SH-SY5Y (cell line): ENCODE measurements around the gene DDX43.

ENCODE experiments used
- GATA2 ChIP-seq: IDR thresholded peaks from 2 replicates; pipeline ENCODE4 v1.6.1; 2011; ENCODE audit warnings: mild to moderate bottlenecking, low read depth, low read length
- GATA3 ChIP-seq: IDR thresholded peaks from 2 replicates; pipeline ENCODE4 v1.6.1; 2011; ENCODE audit warnings: low read depth, mild to moderate bottlenecking, low read length, moderate library complexity

DDX43 gene

DNA sequence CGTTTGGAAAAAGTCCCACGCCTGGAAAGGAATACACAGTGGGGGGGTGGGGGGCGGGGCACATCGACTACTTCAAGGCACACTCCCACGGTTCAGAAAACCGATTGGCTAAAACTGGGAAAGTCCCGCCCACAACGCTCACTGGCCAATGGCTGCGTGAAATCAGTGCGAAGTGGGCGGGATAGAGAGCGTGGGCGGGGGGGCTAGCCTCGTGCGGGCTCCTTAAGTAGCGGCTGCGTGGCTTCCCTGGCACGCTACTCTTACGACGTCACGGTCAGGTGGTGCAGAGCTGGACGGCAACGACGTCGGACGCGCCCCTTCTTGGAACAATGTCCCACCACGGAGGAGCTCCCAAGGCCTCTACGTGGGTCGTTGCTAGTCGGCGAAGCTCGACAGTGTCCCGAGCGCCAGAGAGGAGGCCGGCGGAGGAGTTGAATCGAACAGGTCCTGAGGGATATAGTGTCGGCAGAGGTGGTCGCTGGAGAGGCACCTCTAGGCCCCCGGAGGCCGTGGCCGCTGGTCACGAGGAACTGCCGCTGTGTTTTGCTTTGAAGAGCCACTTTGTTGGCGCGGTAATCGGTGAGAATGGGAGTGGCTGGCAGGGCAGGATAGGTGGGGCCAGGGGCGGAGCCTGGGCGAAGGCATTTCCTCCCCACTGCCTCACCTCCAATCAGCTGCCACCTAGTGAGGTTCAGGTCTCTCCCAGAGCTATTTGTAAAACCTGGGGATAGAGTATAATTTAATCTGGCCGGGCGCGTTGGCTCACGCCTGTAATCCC lies at the start of gene DDX43:
DDX43 (plus strand) TSS at position 252 of the 778 bp plus-strand sequence; CDS start at position 330, 78 bp downstream.
- no peak for TF ChIP-seq GATA3

DNA sequence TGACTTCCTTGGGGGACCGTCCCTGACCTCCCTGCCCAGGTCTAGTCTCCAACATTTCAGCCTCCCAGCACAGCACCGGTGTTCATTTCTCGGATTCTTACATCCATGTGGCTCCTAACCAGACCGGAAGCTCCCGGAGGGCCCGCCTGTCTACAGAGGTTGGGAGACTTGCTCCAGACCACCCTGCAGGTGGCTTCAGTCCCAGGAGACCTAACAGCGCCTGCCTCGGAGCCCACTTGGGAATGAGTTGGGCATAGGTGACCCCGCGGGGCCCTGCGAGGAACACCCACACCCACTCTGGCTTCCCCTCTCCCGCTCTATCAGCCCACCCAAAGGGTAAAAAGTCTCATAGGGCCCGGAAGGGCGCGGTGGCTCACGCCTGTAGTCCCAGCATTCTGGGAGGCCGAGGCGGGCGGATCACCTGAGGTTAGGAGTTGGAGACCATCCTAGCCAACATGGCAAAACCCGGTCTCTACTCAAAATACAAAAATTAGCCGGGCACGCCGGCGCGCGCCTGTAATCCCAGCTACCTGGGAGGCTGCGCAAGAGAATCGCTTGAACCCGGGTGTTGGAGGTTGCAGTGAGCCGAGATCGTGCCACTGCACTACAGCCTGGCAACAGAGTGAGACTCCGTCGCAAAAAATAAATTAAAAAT lies 46.0 kb upstream of the DDX43 start:
- TF ChIP-seq GATA2 = no peak
- no peak for TF ChIP-seq GATA3

DNA sequence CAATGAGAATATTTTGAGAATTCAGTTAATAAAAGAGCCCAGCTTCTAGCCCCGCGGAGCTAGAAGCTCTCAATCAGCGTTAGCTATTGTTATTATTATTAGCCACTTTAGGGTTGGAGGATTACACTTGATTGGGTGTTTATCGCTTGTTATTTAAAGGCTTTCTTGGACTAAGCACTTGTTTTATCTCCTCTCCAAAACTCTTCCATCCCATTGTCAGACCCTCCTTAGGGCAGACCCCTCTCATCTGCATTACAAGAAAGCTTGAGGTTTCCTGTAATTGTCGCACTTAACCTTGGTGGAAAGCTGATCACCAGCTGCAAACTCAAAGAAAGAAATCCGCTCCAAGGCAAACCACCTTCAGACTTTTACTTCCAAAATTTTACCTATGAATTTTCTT lies 45.3 kb upstream of the DDX43 start:
- no peak for TF ChIP-seq GATA3
- TF ChIP-seq GATA2 = no peak

DNA sequence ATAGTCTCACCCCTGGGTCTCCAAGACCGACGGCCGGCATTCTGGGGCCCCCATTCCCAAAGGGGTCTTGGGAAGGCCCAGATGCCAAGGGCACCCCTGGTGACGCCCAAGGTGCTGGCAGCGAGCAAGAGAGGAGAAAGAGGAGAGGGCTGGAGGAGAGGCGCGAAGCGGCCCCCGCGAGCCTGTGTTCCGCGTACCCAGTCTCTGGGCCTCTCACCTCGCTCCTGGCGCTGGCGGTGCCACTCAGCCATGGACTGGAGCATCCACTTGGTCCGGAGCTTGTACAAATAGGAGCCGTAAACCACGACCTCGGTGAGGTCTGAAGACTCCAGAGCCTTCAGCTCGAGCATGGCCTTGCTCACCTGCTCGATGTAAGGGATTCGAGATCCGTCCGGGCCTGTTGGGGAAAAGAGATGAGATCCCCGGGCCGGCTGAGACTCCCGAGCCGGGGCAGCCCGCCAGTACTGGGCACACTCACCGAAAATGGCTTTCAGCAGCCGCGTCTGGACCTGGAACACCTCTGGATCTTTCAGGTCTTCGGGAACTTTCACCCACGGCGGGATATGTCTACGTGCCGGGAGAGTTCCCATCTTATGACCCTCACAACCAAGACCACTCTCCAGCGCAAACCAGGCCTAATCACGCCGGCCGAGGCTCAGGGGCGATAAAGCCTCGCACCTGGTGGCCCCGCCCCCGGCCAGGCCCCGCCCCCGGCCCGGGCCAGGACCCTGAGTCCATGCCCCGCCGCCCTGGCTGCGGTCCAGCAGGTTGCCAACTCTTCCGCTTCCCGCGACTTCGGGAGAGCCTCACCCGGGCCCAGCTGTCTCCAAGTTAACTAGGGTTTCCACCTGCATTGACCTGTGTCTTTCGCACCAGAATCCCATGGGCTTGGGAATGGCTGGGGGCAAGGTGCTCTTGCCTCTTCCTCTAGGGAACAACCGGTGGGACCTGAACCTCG lies 40.7 kb upstream of the DDX43 start, which contains the start of gene DPPA5:
DPPA5 (minus strand) TSS at position 641 of the 958 bp plus-strand sequence; CDS start at position 590, 51 bp downstream.
- TF ChIP-seq GATA2 = no peak
- TF ChIP-seq GATA3 = no peak

DNA sequence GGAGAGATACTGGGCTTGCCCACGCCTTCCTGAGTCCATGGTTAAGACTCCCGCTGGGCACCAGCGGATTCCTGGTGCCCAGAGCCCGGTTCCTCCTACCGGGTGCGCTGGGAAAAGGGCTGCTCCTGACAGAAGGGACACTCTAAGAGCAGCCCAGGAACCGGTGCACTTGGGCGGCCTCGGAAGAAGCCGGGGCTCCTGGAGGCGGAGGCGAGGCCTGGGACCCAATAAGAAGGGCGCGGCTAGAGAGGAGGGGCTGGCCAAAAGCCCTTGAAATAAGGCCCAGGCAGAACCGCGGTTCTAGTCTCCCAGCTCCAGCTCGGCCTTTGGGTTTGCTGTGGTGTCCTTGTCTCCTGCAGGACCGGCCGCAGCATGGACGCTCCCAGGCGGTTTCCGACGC lies 32.3 kb upstream of the DDX43 start, which contains the start of gene KHDC3L:
KHDC3L (plus strand) TSS at position 301 of the 400 bp plus-strand sequence; CDS start at position 373, 72 bp downstream.
- TF ChIP-seq GATA3 = no peak

DNA sequence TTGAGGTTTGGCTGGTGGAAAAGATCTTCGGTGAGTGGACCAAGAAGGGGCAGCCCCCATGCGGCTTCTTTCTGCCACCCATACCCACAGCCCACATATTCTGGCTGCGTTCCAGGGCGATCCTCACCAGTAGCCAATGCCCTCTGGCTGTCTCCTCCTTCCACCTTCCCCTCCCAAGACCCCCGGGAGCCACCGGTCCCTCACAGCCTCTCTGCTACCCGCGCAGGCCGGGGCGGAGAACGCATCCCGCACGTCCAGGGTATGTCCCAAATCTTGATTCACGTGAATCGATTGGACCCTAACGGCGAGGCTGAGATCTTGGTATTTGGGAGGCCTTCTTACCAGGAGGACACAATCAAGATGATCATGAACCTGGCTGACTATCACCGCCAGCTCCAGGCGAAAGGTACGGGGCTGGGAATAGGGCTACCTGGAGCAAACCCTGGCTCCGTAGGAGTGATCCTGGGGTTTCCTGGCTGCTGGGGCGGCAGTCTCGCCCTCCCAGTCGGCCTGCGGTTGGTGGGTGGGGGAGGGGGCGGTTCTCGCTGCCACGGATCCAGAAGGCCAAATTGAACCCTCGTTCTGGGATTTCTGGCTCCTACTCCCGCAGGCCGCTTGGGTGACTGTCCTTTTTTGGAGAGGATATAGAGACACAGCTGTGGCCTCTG lies 31.6 kb upstream of the DDX43 start:
- TF ChIP-seq GATA2 = no peak
- no peak for TF ChIP-seq GATA3

DNA sequence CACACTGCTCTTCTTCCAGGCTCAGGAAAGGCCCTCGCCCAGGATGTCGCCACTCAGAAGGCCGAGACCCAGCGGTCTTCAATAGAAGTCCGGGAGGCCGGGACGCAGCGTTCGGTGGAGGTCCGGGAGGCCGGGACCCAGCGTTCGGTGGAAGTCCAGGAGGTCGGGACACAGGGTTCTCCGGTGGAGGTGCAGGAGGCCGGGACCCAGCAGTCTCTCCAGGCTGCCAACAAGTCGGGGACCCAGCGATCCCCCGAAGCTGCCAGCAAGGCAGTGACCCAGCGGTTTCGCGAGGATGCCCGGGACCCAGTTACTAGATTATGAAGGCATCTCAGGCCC lies 31.1 kb upstream of the DDX43 start:
- TF ChIP-seq GATA3 (no peak), GATA2 (no peak)

DNA sequence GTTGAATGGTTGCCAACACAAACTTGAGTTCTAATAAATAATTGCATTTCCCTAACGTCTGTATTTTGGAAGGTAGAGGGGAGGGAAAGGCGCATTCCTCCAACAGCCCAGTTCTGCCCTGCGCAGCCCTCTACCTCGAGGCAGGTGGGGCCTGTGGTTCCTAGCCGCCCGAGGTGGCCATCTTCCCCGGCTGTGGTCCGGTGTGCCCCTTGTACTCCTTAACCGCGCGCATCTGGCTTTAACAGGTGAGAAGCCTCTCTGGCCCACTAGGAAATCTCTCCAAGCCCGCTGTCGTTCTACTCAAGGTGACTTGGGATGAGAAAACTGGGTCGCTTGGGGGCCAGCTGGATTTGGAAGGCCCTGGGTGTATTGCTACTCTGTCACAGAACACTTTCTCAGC lies 30.5 kb upstream of the DDX43 start:
- TF ChIP-seq GATA2 = no peak
- no peak for TF ChIP-seq GATA3

DNA sequence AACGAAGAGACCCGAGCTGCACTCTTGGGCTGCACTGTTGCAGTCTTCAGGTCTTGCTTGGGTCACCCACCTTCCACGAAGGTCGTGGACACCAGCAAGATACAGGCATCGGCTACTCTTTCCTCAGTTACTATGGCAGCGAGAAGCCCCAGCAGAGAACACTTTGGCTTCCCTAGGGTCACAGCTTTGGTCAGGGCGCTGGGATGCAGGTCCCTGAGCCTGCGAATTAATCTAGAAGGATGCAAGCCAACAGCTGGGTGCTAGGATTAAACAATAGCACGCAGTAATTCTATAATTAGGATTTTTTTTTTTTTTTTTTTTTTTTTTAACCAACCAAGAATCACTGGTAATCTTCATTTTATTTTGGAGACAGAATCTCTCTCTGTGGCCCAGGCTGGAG lies 30.1 kb upstream of the DDX43 start:
- TF ChIP-seq GATA3 (no peak), GATA2 (no peak)

DNA sequence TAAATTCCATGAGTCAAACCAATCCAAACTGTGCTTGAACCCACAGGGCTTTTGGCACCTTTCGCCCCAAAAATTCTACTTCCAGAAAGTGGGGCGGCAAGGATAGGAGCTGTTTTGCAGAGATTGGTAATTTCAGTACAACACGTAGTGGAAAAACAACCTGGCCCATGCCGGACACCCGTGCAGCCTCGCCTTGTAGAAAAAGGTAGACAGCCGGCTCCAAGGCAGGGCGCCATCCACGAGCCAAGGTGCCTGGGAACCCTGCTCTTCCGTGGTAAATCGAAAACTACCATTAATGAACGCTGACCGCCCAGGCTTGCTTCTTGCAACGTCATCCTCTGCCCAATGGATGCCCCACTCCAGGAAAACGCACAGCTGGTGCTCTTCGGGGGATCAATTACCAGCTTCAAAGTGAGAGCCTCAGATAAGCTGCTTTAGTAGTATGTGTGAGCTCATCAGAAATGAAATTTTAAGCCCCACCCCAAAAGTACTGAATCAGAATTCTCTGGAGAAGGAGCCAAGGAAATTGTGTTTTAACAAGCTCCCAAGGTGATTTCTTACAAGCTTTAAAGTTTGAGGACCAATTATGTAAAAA lies 26.8 kb upstream of the DDX43 start:
- TF ChIP-seq GATA2 = no peak
- TF ChIP-seq GATA3 = no peak

DNA sequence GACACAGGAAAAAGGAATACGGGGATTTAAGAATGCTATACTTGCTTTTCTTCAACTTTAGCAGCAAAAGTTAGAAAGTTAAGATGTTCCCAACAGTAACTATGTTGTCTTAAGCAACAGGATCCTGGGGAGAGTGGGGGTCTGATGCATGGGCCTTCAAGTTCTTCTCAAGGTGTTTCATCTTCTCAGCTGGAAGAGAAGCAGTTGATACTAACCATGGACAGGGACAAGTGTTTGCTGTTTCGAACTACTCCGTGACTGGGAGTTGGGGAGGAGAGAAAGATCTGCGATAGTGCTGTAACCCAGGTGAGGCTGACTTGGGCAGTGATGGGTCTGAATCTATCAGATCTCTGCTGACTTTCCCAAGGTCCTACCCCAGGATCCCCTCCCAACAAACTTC lies 26.0 kb upstream of the DDX43 start:
- TF ChIP-seq GATA3 = no peak
- no peak for TF ChIP-seq GATA2

DNA sequence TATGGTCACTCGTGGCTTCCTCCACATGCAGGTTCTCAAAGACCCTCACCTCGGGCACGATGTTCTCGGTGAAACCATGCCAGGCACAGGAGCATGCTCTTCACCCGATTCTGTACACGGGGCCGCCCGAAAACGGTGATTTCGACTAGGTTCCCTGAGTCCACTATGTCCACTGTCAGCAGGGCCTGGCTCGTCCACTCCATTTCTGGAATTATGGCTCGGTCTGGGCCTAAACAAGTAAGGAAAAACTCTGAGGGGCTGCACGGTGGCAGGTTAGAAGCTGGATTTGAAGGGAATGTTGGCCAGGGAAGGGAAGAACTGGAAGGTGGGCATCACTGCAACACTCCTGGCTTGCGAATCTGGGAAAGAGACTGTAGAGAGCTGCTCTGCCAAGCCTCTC lies 25.5 kb upstream of the DDX43 start:
- no peak for TF ChIP-seq GATA2
- no peak for TF ChIP-seq GATA3

DNA sequence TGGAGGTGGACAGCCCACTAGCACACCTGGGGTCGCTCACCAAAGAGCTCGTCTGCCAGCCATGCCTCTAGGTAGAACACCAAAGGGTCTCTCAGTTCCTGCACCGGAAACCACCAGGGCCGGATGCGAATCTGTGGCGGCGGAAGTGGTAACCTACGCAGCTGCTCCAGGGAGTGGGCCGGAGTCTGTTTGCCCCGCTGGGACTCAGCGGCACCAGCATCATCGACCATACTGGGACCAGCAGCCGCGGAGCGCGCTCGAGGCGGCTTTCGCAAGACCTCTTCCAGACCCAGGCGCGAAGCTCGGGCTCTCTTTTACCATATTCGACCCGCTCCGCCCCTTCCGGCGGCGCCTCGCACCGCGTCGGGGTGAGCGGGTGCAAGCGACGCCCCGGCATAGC lies 25.1 kb upstream of the DDX43 start, which contains the start of gene OOEP:
OOEP (minus strand) TSS at position 335 of the 400 bp plus-strand sequence; CDS start at position 230, 105 bp downstream.
- TF ChIP-seq GATA2 (no peak), GATA3 (no peak)

DNA sequence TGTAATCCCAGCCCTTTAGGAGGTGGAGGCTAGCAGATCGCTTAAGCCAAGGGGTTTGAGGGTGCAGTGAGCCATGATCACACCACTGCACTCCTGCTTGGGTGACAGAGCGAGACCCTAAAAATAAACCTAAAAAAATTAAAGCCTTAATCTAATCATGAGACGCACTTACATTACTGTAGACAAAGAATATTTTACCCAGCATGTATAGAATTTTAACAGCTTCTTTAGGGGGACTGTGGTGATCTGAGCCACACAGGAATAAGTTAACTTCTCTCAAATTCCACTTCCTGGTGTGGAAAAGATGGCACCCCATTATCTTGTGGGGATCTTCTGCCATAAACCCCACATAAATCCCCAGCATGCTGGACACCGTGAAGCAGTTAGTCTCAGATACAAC lies 22.6 kb upstream of the DDX43 start:
- TF ChIP-seq GATA3 (no peak), GATA2 (no peak)
